Pancreas (tissue), 10 donors: ENCODE data around the gene LRMDA. TPM values are rescaled to one million over a fixed set of nuclear protein-coding genes. Genes with fewer than 3 reads are reported as not detected.

Experiments used
- ATAC-seq, 4 donors: fragments of 200-7000 bp; cut with Tn5 transposase; one replicate each; pipeline versions ENCODE4 v1.8.0 to v1.9.1; 2020; ENCODE audit warnings: mild to moderate bottlenecking in 4 of 4, moderate library complexity in 4 of 4
- DNase-seq, 6 donors: peaks; one replicate each; pipeline ENCODE4 v3.0.0-alpha.2; 2020
- FAIRE-seq: peaks from 2 replicates; lab custom pipeline; 2012; peaks lifted over from hg19 to GRCh38; lab: Jason Lieb, UNC
- H3K27ac ChIP-seq, 4 donors: fragments of 200-600 bp; sonication (generic); 1 replicate in 3 of 4; 2 replicates in 1 of 4; pipeline versions ENCODE4 v1.5.0 to v1.8.0; 2020
- H3K27me3 ChIP-seq, 4 donors: fragments of 200-600 bp; one replicate each; pipeline ENCODE4 v1.8.0; 2021
- H3K36me3 ChIP-seq, 3 donors: fragments of 200-600 bp; sonication (generic) in 1 of 3; one replicate each; pipeline versions ENCODE4 v1.5.0 to v1.8.0; 2020 to 2021
- H3K4me1 ChIP-seq, 3 donors: fragments of 200-600 bp; one replicate each; pipeline ENCODE4 v1.8.0; 2021
- H3K4me3 ChIP-seq, 4 donors: fragments of 200-600 bp; sonication (generic) in 2 of 4; one replicate each; pipeline versions ENCODE4 v1.5.0 to v1.8.0; 2020 to 2021
- H3K9me3 ChIP-seq, 4 donors: fragments of 200-600 bp; one replicate each; pipeline ENCODE4 v1.8.0; 2021
- CTCF ChIP-seq, 4 donors: fragments of 200-600 bp; sonication (generic) in 3 of 4; IDR thresholded peaks; one replicate each; pipeline versions ENCODE4 v1.5.0 to v1.8.0; 2021; ENCODE audit warnings: antibody characterized with exemption in 4 of 4
- WGBS, 2 donors: extraction: QIAGEN DNeasy Blood & Tissue Kit; methylation state at CpG; one replicate each; pipeline ENCODE4 v1.1.7; 2013; 5-methylcytosine and 5-hydroxymethylcytosine counted together
- intact Hi-C, 3 donors: fragments of 100-400 bp; cut with DNase I; formaldehyde crosslinking; loops; one replicate each; pipeline versions ENCODE4 v1.11.1 to v1.14.2; 2022
- polyA plus RNA-seq, 2 donors: library from polyadenylated mRNA; stranded (reverse); fragments of 200-250 nt; gene quantifications; one replicate each; pipeline ENCODE4 v1.2.3, GENCODE V29; 2013
- total RNA-seq, 6 donors: library from RNA; stranded (reverse); fragmentation: NEBNext Ultra II Directional in 4 of 6; extraction: Animal tissue kit (Norgen Biotek cat#: 25700) in 4 of 6; gene quantifications; one replicate each; pipeline versions ENCODE4 v1.2.1 to v1.2.4, GENCODE V29; 2021 to 2023
- donor health status: healthy with polysubstance abuse.
- donor health status: DM: no; HTN: no; CAD: no; lungs with moderate emphysema.
- donor health status: DM: no; HTN: no; CAD: no.
- donor health status: control.
- donor health status: control.
- donor health status: Bipolar disorder and iron deficiency.
- donor health status: DM: yes; HTN: yes; CAD: no.
- donor health status: DM: no; HTN: no; CAD: no.
- donor health status: DM: no; HTN: no; CAD: no.
- donor health status: DM: yes; HTN: yes; CAD: no.

The LRMDA gene
- total and polyA plus RNA-seq, 8 donors, result 4.6 to 21.2 (median 13.4) TPM

DNA sequence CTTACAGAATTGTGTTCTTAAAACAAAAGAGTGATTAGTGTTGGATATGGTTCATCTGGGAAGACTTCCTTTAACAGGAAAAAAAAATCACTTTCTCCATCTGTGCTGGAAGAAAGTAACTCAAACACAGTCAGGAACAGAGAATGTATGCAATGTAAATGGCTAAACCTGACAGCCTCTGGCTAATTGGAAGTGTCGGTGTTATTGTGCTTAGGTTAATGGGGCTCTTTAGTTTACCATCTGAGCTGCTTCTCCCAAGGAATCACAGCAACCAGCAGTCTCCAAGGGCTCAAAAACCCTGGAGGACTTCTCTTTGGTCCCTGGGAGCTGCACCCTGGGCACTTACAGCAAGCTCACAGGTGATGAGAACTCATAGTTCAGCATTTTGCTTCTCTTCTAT, 724.5 kb downstream of the LRMDA start:
- no peak for TF ChIP-seq CTCF (IDR thresholded peaks at IDR 0.05)
- no peaks in the 10 kb centered on the region for H3K9me3 ChIP-seq
- no peak for DNase-seq
- H3K4me3 ChIP-seq, result no peak overlapping the region
- no peaks in the 10 kb centered on the region for H3K36me3 ChIP-seq
- WGBS, 2 donors, result 68 to 92% methylated on average over 1 of the region's 1 CpG
- peaks cover 0 to 4% (median 0%) of the 10 kb centered on the region in 3 donors for H3K4me1 ChIP-seq
- intact Hi-C loops, result no loop called here
- no peak for FAIRE-seq
- no peaks in the 10 kb centered on the region for H3K27me3 ChIP-seq
- H3K27ac ChIP-seq, result no peak overlapping the region
- ATAC-seq, result no peak

- WGBS, 2 donors, result 82 to 87% methylated on average over 12 of the region's 12 CpGs
- H3K27ac ChIP-seq, result no peak overlapping the region
Observed at GRCh38 chr10:76160446-76161300, 729.2 kb downstream of the LRMDA start.

DNA sequence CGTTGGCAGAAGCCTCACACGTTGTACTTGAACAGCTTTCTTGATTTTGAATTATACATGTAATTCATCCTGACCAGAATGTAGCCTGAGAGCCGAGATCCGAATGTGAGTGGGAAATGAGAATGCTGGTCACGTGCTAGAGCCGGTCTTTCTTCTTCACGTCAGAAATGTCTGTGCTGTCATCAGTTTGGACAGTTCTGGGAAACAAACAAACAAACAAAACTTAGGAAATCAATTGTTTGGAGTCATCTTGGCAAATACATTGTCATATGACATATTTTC, 729.8 kb downstream of the LRMDA start:
- ATAC-seq (no peak), FAIRE-seq (no peak), DNase-seq (no peak)
- WGBS, 2 donors, result 86 to 89% methylated on average over 7 of the region's 7 CpGs
- Histone ChIP-seq H3K9me3 (no peaks in the 10 kb centered on the region), H3K36me3 (no peaks in the 10 kb centered on the region), H3K4me3 (no peak overlapping the region), H3K27ac (no peak overlapping the region), H3K27me3 (no peaks in the 10 kb centered on the region), H3K4me1 (no peaks in the 10 kb centered on the region)
- intact Hi-C loops, result no loop called here
- TF ChIP-seq CTCF (IDR thresholded peaks at IDR 0.05), result no peak

More at GRCh38 chr10:76160446-76161300, 729.2 kb downstream of the LRMDA start:
- FAIRE-seq (no peak), ATAC-seq (no peak), DNase-seq (no peak)
- H3K4me3 ChIP-seq, result no peak overlapping the region
- no peak for TF ChIP-seq CTCF (IDR thresholded peaks at IDR 0.05)
- intact Hi-C loops, result no loop called here
- peaks cover 0 to 4% (median 0%) of the 10 kb centered on the region in 3 donors for H3K4me1 ChIP-seq
- H3K9me3 ChIP-seq, result no peaks in the 10 kb centered on the region
- no peaks in the 10 kb centered on the region for H3K27me3 ChIP-seq
- H3K36me3 ChIP-seq, result no peaks in the 10 kb centered on the region

GRCh38 chr10:76168437-76168836, 737.0 kb downstream of the LRMDA start:
- TF ChIP-seq CTCF (IDR thresholded peaks at IDR 0.05), result no peak
- FAIRE-seq (no peak), ATAC-seq (no peak), DNase-seq (no peak)
- Histone ChIP-seq H3K4me3 (no peak overlapping the region), H3K4me1 (no peaks in the 10 kb centered on the region), H3K9me3 (no peaks in the 10 kb centered on the region), H3K27ac (no peak overlapping the region), H3K27me3 (no peaks in the 10 kb centered on the region), H3K36me3 (no peaks in the 10 kb centered on the region)
- 93 to 100% methylated on average over 1 of the region's 1 CpG for WGBS, 2 donors
- intact Hi-C loops, result no loop called here

- Histone ChIP-seq H3K9me3 (no peaks in the 10 kb centered on the region), H3K27me3 (no peaks in the 10 kb centered on the region), H3K36me3 (no peaks in the 10 kb centered on the region), H3K4me1 (no peaks in the 10 kb centered on the region), H3K4me3 (no peak overlapping the region), H3K27ac (no peak overlapping the region)
- no peak for FAIRE-seq
- WGBS, 2 donors, result 93 to 98% methylated on average over 2 of the region's 2 CpGs
- no peak for DNase-seq
- ATAC-seq, result no peak
- intact Hi-C loops, result no loop called here
- TF ChIP-seq CTCF (IDR thresholded peaks at IDR 0.05), result no peak
Observed at GRCh38 chr10:76169246-76169645, 737.8 kb downstream of the LRMDA start.
